DND-41 (cell line): ENCODE results near the gene RPL26.

ENCODE experiments used
- ATAC-seq: fragments of 200-7000 bp; cut with Tn5 transposase; 3 replicates; pipeline ENCODE4 v1.9.1; 2021; ENCODE audit warnings: low read depth; ENCODE audit not compliant: insufficient read depth
- DNase-seq: peaks from one replicate; pipeline ENCODE4 v3.0.0-alpha.2; 2020
- H2AFZ ChIP-seq: 2 replicates; pipeline ENCODE4 v1.6.0; 2012; ENCODE audit warnings: low read depth, low read length
- H3K27ac ChIP-seq: 2 replicates; pipeline ENCODE4 v1.5.1; 2012; ENCODE audit warnings: low read length, inconsistent platforms
- H3K27me3 ChIP-seq: fragments of 200-600 bp; sonication (generic); 2 replicates; pipeline ENCODE4 v1.6.0; 2012; ENCODE audit warnings: low read length, mild to moderate bottlenecking, inconsistent platforms; ENCODE audit not compliant: insufficient read depth, poor library complexity
- H3K36me3 ChIP-seq: 2 replicates; pipeline ENCODE4 v1.5.1; 2012; ENCODE audit warnings: low read length, inconsistent platforms; ENCODE audit not compliant: insufficient read depth
- H3K4me1 ChIP-seq: 2 replicates; pipeline ENCODE4 v1.5.1; 2012; ENCODE audit warnings: mild to moderate bottlenecking, low read length; ENCODE audit not compliant: insufficient read depth
- H3K4me2 ChIP-seq: 2 replicates; pipeline ENCODE4 v1.6.0; 2012; ENCODE audit warnings: mild to moderate bottlenecking, moderate library complexity, low read length, inconsistent platforms; ENCODE audit not compliant: insufficient read depth
- H3K4me3 ChIP-seq, 2 experiments: fragments of 200-600 bp in 1 of 2; shearing (Covaris generic) in 1 of 2; 2 replicates each; pipeline ENCODE4 v1.5.1; 2012 to 2016; ENCODE audit warnings: inconsistent platforms in 2 of 2, low read length in 2 of 2, mild to moderate bottlenecking in 2 of 2, low read depth in 1 of 2, moderate library complexity in 1 of 2
- H3K79me2 ChIP-seq: 2 replicates; pipeline ENCODE4 v1.6.0; 2012; ENCODE audit warnings: low read length, inconsistent platforms; ENCODE audit not compliant: insufficient read depth
- H3K9ac ChIP-seq: 2 replicates; pipeline ENCODE4 v1.6.0; 2012; ENCODE audit warnings: low read depth, mild to moderate bottlenecking, inconsistent platforms, low read length, moderate library complexity
- H3K9me3 ChIP-seq: 2 replicates; pipeline ENCODE4 v1.5.1; 2012; ENCODE audit warnings: low read length, moderate library complexity, mild to moderate bottlenecking, inconsistent platforms; ENCODE audit not compliant: insufficient read depth, severe bottlenecking
- H4K20me1 ChIP-seq: 2 replicates; pipeline ENCODE4 v1.6.0; 2012; ENCODE audit warnings: low read length; ENCODE audit not compliant: insufficient read depth
- EZH2 ChIP-seq: IDR thresholded peaks from 3 replicates; pipeline ENCODE4 v1.6.1; 2012; ENCODE audit warnings: borderline replicate concordance, low read depth, mild to moderate bottlenecking, moderate library complexity, low read length, inconsistent platforms; ENCODE audit not compliant: severe bottlenecking
- TF ChIP-seq, protein P1 (sequence below): IDR thresholded peaks from 2 replicates; pipeline ENCODE4 v1.5.1; 2012; ENCODE audit warnings: borderline replicate concordance, low read length, moderate library complexity, mild to moderate bottlenecking; ENCODE audit not compliant: poor library complexity, severe bottlenecking; ENCODE audit errors: extremely low read depth

The RPL26 gene

DNA sequence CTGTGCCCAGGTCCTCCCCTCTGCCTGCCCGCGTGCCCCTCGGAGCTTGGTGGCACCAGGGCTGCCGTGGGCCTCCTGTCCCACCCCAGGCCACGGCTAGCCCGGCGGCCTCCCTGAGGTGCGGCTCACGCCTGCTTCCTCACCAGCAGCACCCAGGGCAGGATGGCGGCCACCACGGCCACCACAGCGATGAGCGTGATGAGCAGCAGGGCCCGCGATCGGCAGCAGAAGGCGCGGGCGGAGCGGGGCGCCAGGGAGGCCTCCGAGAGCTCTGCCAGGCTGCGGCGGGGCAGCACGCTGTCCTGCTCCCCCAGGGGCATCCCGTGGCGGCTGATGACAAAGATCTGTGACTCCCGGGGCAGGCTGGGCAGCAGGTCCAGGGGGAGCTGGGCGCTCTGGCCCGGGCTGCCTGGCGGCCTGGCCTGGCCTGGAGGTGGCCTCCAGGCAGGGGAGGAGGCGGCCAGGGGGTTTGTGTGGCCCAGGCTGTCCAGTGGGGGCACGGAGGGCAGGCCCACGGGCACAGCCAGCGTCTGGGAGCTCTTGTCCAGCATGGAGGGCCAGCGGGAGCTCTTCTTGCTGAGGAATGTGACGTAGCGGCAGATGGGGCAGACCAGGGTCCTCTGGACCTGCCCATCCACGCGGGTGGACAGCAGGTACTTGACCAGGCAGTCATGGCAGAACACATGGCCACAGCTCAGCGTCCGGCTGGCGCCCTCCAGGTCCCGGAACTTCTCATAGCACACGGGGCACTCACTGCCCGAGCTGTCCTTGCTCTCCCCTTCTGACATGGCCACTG, 9.9 kb upstream of the RPL26 start:
- Histone ChIP-seq H4K20me1 (no peaks in the 10 kb centered on the region), H3K27ac (no peak overlapping the region), H3K36me3 (no peaks in the 10 kb centered on the region), H3K27me3 (no peaks in the 10 kb centered on the region), H3K9me3 (no peaks in the 10 kb centered on the region), H3K4me2 (no peak overlapping the region), H3K4me1 (no peaks in the 10 kb centered on the region), H3K9ac (no peak overlapping the region), H3K79me2 (no peaks in the 10 kb centered on the region), H2AFZ (no peak overlapping the region), H3K4me3 (no peak overlapping the region)
- 0 out of 3 replicates have a peak, but pooled peaks have one; percentile 12 for ATAC-seq
- no peak for DNase-seq
- TF ChIP-seq, protein P1, sequence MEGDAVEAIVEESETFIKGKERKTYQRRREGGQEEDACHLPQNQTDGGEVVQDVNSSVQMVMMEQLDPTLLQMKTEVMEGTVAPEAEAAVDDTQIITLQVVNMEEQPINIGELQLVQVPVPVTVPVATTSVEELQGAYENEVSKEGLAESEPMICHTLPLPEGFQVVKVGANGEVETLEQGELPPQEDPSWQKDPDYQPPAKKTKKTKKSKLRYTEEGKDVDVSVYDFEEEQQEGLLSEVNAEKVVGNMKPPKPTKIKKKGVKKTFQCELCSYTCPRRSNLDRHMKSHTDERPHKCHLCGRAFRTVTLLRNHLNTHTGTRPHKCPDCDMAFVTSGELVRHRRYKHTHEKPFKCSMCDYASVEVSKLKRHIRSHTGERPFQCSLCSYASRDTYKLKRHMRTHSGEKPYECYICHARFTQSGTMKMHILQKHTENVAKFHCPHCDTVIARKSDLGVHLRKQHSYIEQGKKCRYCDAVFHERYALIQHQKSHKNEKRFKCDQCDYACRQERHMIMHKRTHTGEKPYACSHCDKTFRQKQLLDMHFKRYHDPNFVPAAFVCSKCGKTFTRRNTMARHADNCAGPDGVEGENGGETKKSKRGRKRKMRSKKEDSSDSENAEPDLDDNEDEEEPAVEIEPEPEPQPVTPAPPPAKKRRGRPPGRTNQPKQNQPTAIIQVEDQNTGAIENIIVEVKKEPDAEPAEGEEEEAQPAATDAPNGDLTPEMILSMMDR: no peak
- no peak for TF ChIP-seq EZH2

DNA sequence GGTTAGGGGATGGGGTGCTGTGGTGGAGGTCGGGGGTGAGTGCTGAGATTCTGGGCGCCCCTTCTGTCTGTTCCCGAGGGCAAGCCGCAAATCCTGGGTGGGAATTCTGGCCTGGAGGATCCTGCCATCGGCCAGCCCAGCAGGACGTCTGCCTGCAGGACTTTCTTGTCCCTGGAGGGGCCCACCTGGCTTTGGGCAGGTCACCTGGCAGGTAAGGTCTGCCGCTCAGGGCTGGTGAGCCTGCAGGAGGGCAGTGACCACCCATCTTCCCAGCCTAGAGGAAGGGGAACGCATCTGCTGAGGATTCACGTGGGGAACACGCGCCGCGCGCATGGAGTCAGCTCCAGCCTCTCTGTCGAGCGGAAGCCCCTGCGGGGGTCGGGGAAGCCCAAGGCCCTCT, 9.3 kb upstream of the RPL26 start:
- no peaks in the 10 kb centered on the region; the same call in 1 of the 2 replicates for H3K4me1 ChIP-seq
- H3K9ac ChIP-seq: no peak overlapping the region
- no peak overlapping the region for H3K4me2 ChIP-seq
- DNase-seq (no peak), ATAC-seq (no peak)
- no peak overlapping the region for H3K27ac ChIP-seq
- H2AFZ ChIP-seq: no peak overlapping the region
- no peaks in the 10 kb centered on the region for H3K27me3 ChIP-seq
- H3K79me2 ChIP-seq: no peaks in the 10 kb centered on the region
- no peaks in the 10 kb centered on the region for H3K9me3 ChIP-seq
- TF ChIP-seq EZH2: no peak
- TF ChIP-seq, protein P1: no peak
- H3K36me3 ChIP-seq: no peaks in the 10 kb centered on the region
- no peaks in the 10 kb centered on the region for H4K20me1 ChIP-seq
- no peak overlapping the region for H3K4me3 ChIP-seq

DNA sequence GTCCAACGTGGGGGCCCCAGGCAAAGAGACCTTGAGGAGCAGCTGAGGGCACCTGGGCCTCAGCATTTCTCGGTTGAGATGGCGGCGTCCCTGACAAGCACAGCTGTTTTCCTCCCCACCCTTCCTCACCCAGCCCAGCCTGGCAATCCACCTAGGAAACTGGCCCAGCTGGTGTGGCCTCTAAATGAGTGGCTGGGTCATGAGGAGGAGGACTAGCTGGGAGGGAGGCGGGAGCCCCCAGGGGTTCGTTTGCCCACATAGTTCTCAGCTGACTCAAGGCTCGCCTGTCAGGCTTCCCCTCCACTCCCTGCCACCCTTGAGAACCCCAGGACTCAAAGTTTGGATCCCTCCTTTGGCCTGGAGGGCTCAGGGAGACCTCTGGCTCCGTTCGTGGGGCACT, 8.7 kb upstream of the RPL26 start:
- Histone ChIP-seq H3K36me3 (no peaks in the 10 kb centered on the region), H2AFZ (no peak overlapping the region), H4K20me1 (no peaks in the 10 kb centered on the region), H3K27me3 (no peaks in the 10 kb centered on the region), H3K4me3 (no peak overlapping the region), H3K4me2 (no peak overlapping the region), H3K4me1 (peaks cover 3% of the 10 kb centered on the region), H3K27ac (no peak overlapping the region), H3K9ac (no peak overlapping the region), H3K9me3 (no peaks in the 10 kb centered on the region), H3K79me2 (no peaks in the 10 kb centered on the region)
- TF ChIP-seq EZH2: no peak
- TF ChIP-seq, protein P1: no peak
- ATAC-seq (no peak), DNase-seq (no peak)
